Measurements from ENCODE around the gene LRFN2.

Gene LRFN2

DNA sequence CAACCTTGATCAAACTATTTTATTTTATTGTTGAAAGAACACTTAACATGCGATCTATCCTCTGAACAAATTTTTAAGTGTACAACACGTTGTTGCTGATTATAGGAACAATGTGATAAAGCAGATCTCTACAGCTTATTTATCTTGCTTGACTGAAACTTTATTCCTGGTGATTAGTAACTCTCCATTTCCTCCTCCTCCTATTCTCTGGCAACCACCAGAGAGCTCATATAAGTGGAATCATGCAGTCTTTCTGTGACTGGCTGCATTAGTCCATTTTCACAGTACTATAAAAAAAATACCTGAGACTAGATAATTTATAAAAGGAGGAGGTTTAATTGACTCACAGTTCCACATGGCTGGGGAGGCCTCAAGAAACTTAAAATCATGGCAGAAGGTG, 218.1 kb downstream of the LRFN2 start:
- DNase-seq = no peak

DNA sequence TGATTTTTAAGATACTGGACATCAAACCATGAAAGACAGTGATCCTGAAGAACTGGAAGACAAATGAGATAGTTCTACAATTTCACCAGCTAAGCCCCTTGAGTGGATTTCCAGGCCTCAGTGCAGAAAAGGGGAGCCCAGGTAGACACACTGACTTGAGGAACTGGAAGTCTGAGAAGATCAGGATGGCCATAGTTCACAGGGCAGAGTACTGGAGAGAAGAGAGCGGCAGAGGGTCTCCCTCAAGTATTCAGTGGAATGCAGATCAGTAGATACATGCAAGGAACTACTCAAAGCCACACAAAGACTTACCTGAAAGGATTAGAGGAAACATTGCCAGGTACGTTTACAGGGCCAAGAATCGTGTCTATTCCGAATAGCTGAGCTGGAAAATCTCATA, 224.3 kb downstream of the LRFN2 start:
- no peak for DNase-seq

DNA sequence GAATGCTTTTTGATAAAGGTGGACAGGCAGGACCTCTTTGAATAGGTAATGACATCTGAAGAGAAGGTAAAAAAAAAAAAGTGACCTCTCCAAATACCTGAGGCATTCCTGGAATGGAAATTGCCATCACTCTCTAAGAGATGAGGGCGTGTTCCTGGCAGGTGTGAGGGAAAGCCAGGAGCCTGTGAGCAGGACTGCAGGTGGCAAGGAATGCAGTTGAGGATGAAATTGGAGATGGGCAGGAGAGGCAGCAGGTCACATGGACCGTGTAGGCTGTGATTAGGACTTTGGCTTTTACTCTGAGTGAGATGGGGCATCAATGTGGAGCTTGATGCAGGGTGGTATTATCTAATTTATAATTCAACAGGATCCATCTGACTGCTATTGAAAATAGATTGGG, 227.4 kb downstream of the LRFN2 start:
- no peak for DNase-seq

- no peak for DNase-seq
These were observed 228.4 kb downstream of the LRFN2 start for GRCh38 chr6:40358473-40359460.

GRCh38 chr6:40356242-40356910, 230.8 kb downstream of the LRFN2 start:
- no peak for DNase-seq

- no peak for DNase-seq
These were observed 231.6 kb downstream of the LRFN2 start for GRCh38 chr6:40355532-40355931.

DNA sequence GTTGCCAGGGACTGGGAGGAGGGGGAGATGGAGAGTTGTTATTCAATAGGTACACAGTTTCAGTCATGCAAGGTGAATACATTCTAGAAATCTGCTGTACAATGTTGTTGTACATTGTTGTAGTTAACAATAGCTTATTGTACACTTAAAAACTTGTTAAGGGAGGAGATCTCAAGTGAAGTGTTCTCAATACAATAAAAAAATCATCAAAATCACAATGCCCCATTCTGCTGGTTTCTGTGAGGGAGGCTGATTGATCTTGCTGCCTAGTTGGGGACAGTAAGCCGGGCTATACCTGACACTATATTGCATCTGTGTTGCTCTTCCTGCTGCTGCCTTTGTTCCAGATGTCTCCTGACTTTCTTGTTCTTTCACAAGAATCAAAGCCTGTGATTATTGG, 232.1 kb downstream of the LRFN2 start:
- DNase-seq = no peak

DNA sequence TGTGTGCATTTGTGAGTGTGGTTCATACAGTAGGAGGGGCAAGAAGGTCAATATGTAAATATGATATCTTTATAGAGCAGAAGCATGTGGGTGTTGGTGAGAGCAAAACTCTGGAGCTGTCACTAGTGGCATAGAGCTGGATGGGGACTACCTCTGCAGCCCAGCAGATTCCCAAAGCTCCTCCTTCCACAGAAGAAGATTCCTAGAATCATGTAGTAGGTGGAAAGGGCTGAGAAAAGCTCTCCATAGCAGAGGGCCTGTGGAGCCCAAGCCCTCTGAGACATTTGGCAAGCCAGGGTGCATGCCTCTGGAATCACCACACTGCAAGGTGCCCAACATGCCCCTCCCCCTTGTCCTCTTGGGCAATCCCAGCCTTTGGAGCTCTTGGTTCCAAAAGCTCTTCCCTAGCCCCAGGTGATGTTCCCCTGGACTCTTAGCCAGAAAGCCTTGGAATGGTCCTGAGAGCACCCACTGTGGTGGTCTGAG, 233.2 kb downstream of the LRFN2 start:
- DNase-seq = no peak

- DNase-seq = no peak
These were observed 233.8 kb downstream of the LRFN2 start for GRCh38 chr6:40353197-40353966.

DNA sequence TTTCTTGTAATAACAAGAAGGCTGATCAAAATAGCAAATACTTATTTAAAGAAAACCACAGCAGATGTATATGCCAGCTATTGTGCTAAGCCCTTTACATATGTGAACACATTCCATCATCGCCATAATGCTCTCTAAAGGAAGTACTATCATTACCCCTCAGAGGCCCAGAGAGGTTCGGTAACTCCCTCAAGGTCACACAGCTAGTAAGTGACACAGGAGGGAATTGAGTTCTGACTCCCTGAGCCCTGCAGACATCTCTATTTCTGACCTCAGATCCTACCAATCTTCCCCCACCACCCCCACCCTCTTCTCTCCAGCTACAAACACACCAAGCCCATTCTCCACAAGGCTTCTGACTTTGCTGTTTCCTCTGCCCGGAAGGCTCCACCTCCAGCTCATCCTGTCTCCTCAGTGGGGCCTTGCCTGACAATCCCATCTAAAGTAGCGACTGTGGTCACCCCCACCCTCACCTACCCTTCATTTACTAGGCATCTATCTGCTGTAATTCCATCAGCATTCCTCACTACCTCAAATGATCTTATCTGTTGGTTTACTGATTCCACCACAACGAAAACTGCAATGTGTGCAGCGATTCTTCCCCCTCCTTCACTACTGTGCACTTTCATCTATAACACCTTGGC, 234.5 kb downstream of the LRFN2 start:
- DNase-seq = no peak

DNA sequence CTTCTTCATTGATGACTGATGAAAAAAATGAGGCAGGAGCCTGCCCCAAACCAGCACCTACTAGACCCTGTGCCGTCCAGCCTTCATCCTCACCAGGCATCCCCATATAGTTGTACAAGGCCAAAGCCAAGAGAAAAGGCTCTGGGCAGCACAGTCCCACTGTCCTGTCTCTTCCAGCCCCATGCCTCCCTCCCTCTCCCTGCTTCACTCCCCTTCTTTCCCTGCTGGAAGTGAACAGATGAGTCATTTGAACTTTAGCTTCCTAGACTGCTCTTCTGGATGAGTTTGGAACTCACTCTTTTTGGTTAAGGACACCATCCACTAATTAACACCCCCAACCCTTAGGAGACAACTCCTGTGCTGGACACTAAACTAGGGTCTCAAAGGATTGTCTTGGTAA, 235.2 kb downstream of the LRFN2 start:
- DNase-seq = no peak

DNA sequence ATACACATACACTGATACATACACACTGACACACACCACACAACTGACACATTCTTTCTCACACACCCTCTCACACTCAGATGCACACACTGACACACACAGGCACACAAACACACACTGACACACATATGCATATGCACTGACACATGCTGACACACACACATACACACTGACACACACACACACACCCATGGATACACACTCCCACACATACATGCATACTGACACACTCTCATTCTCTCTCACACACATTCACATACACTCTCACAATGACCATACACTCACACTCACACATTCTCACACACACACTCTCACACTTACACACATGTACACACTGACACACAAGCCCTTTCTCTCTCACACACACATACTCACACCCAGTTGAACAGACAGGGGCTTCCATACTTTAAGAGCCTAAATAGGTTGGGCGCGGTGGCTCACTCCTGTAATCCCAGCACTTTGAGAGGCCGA, 236.4 kb downstream of the LRFN2 start:
- DNase-seq = no peak

DNA sequence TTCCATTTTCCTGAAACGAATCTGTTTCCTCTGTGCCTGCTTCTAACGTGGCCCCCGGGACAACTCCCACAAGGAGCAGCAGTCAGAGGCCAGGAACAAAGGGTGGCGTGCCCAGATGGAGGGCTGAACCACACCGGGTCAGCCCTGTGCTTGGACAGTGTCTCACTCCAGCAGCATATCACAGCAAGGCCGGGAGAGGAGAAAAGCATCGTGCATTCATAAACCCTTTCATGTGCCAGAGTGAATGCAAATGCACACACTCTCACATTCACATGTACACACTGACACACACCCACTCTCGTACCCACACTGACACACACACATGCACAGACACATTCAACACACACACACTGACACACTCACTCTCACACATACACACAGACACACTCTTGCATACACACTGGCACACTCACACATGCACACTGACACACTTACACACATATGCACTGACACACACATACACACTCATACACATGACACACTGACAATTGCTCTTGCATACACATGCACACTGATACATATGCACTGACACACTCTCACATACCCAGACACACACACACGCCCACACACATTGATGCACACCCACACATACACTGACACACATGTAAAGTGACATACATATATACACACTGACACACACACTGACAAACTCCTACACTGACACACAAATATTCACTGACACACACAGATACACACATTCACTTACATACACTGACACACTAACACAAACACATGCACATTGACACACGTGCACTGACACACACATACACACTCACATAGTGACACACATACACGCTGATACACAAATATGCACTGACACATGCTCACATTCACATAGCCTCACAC, 237.0 kb downstream of the LRFN2 start:
- no peak for DNase-seq

- DNase-seq = no peak
These were observed 237.9 kb downstream of the LRFN2 start for GRCh38 chr6:40349123-40349900.

- DNase-seq = no peak
These were observed 238.6 kb downstream of the LRFN2 start for GRCh38 chr6:40348591-40348990.

GRCh38 chr6:40347571-40348011, 239.6 kb downstream of the LRFN2 start:
- DNase-seq = no peak

DNA sequence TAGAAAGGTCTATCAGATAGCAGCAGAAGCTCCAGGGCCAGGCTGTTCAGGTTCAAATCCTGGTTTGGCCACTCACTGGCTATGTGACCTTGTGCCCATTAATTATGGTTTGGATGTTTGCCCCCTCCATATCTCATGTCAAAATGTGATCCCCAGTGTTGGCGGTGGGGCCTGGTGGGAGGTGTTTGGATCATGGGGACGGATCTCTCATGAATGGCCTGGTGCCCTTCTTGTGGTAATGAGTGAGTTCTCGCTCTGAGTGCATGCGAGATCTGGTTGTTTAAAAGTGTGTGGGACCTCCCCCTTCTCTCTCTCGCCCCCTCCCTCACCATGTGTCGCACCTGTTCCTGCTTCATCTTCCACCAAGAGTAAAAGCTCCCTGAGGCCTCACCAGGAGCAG, 240.9 kb downstream of the LRFN2 start:
- DNase-seq = no peak

GRCh38 chr6:40344566-40345167, 242.5 kb downstream of the LRFN2 start:
- DNase-seq = no peak

- no peak for DNase-seq
These were observed 243.1 kb downstream of the LRFN2 start for GRCh38 chr6:40343877-40344565.
